Activated CD4-positive, CD25-positive, alpha-beta regulatory T cell treated with anti-CD3 and anti-CD28 coated beads, Interleukin-2, amount 50 U/mL, for 24 hours (primary cell): ENCODE data around the gene NEDD8.
"Not testable (repeated sequence)": the region's sequence is repeated elsewhere in the genome, so short reads cannot be mapped to it uniquely, and the experiment has no call there.

Experiments used
- ATAC-seq, 2 donors: fragments of 150-1000 bp; cut with Tn5 transposase; one replicate each; pipeline ENCODE4 v1.10.0; 2021; ENCODE audit warnings: mild to moderate bottlenecking in 1 of 2, moderate library complexity in 1 of 2

NEDD8 gene

GRCh38 chr14:24246765-24247212, 14.6 kb upstream of the NEDD8 start:
- ATAC-seq: peak; percentile 10 to 25

DNA sequence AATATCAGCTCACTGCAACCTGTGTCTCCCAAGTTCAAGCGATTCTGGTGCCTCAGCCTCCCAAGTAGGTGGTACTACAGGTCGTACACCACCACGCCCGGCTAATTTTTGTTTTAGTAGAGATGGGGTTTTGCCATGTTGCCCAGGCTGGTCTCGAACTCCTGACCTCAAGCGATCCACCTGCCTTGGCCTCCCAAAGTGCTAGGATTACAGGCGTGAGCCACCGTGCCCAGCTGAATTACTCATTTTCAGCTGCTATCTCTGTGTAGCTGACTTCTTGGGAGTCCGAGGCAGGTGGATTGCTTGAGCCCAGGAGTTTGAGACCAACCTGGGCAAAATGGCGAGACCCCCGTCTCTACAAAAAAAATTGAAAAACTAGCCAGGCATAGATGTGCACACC, 13.2 kb upstream of the NEDD8 start:
- ATAC-seq: not testable (repeated sequence)

DNA sequence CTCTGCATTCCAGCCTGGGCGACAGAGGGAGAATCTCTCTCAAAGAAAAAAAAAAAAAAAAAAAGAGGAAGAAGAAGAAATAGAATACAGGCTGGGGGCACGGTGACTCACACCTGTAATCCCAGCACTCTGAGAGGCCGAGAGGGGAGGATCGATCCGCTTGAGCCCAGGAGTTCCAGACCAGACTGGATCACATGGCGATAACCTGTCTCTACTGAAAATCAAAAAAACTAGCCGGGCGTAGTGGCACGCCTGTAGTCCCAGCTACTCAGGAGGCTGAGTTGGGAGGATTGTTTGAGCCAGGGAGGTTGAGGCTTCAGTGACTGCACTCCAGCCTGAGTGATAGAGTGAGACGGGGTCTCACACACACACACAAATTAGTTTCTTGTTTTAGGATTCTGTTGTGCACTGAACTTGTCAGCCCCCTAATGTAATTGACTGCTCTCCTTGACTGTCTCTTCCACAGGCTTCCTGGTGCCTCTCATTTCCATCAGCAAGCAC, 11.2 kb upstream of the NEDD8 start:
- no peak for ATAC-seq

DNA sequence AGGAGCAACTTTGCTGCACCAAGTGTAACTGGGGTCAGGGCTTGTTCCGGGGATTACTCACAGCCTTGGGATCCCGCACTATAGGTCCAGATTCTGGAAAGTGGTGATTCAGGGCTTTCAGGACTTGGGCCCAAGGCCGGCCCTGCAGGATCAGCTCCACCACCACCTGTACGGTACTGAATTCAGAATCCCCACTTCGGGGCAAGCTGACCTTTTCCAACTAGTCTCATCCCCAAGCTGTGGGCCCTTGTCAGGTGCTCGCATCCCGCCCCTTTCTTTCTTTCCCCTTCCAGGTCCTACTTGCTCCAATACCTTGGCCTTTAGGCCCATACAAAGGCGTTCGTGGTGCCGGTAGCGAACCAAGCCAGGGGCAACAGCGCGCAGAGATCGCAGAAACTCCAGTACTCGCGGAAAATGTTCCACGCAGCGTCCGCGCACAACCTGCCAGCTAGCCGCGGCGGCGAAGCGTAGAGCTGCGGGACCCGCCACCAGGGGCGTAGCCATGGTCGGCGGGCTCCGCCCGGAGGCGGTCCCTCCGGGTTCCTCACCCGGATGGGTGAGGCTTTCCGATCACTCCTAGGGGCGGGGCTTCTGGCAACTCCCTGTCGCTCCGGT, 9.8 kb upstream of the NEDD8 start:
- ATAC-seq: peak; percentile 79 to 84

GRCh38 chr14:24240110-24240918, 8.1 kb upstream of the NEDD8 start:
- ATAC-seq: no peak

- no peak for ATAC-seq
Observed at GRCh38 chr14:24238527-24239037, 6.4 kb upstream of the NEDD8 start.

GRCh38 chr14:24238123-24238522, 6.0 kb upstream of the NEDD8 start:
- ATAC-seq: no peak

DNA sequence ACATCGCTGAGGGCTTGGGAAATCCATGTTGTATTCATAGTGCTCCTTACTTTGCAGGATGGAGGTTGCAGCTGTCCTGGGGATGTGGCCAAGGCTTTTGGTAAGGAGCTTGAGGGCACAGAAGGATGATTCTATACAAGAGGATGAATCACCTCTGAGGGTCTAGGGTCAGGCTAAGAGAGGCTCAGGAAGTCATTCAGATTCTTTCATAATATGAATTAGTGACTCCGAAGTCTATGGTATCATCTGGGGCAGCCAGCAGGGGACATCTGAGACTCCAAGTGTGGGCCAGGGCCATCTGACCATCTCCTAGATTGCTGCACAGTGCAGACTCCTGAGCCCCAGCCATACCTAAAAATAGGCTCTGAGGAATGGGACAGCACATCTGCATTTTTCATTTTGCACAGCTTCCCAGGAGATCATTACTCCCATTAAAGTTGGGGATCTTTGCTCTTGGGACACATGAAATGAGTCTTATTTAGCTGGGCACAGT, 5.3 kb upstream of the NEDD8 start:
- ATAC-seq: no peak

GRCh38 chr14:24236689-24237462, 4.7 kb upstream of the NEDD8 start:
- no peak for ATAC-seq

GRCh38 chr14:24235804-24236688, 3.9 kb upstream of the NEDD8 start:
- no peak for ATAC-seq

- ATAC-seq: no peak
Observed at GRCh38 chr14:24234095-24235005, 2.2 kb upstream of the NEDD8 start.

DNA sequence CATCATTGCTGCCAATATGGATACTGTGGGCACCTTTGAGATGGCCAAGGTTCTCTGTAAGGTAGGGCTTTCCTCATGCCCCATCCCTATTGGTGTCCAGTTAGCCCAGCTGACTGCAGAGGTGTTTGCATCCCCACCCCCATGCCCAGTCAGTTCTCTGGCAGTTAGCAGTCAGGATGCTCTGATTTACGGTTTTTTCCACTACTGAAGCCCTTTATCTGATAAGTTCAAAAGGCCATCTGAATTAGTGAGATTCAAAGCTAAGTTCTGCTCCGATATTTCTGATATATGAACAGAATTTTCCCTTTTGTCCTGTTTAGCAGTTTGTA, 1.3 kb upstream of the NEDD8 start:
- ATAC-seq: no peak

GRCh38 chr14:24232645-24233537, 724 bp upstream of the NEDD8 start, which contains the start of gene GMPR2:
Gene GMPR2, plus strand, starts transcription at chr14:24232929. Its CDS starts 325 bp downstream, at chr14:24233254.
- ATAC-seq: peak; percentile 33 to 39

DNA sequence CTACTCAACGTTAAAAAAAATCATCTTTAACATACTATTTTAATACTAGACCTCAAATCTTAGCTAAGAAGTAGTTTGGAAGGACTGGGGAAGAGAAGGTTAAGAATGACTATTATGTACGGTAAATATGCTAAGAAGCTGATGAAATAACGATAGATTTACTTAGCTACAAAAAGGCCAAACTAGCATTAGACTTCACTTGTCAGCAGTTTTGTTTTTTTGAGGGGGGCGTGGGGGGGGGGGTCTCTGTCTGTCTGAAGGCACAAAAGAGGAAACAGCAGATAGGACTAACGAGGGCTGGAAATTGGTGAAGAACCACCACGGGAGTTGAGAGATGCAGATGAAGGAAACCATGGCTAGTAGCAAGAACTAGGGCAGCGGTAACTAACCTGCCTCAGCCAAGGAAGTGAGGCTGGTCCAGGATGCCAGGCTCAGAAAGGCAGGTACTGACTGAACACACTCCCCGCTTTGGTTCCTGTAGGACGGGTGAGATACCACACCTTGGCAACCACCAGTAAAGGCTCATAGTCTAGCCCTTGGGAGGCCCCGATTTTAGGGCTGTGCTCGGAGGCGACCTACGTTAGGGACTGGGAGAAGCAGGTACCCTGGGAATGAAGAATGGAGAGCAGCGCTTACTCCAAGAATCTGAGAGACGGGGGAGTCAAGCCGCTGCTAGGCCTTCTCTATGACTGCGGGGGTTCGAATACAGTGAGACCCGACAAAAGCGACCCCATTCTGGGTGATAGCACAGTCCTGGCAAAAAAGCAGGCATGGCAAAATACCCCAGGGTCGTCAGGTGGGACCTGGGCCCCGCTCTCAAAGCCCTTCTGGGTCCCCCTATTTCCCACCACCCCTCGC, 675 bp downstream of the NEDD8 start:
- ATAC-seq: no peak

DNA sequence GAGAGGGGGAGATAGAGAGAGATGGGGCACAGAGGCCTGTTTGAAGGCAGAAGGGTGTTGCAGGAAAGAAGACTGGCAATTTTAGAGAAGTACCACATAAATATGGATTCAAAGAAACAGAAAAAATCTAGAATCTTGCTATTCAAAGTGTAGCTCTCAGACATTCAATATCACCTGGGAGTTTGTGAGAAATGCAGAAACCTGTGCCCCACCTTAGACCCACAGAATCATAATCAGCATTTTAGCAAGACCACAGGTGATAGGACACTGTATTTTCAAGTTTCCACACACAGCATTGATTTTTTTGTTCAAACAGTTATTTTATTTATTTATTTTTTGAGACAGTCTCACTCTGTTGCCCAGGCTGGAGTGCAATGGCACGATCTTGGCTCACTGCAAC, 3.3 kb downstream of the NEDD8 start:
- no peak for ATAC-seq

DNA sequence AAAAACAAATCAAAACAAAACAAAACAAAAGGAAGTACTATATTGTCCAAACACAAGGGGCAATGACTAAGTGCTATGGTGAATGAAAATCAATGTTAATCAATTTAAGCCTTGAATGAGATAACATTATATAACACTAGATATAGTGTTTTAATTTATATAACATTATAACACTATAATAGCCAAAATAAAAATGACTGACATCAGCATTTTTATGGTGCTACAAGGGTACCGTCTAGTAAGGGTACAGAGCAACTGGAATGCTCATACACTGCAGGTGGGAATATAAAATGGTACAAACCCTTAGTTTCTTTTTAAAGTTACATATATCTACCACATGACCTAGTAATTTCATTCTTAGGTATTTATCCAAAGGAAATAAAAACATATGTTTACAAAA, 5.7 kb downstream of the NEDD8 start:
- no peak for ATAC-seq

- ATAC-seq: no peak
Observed at GRCh38 chr14:24224618-24225071, 7.5 kb downstream of the NEDD8 start.

DNA sequence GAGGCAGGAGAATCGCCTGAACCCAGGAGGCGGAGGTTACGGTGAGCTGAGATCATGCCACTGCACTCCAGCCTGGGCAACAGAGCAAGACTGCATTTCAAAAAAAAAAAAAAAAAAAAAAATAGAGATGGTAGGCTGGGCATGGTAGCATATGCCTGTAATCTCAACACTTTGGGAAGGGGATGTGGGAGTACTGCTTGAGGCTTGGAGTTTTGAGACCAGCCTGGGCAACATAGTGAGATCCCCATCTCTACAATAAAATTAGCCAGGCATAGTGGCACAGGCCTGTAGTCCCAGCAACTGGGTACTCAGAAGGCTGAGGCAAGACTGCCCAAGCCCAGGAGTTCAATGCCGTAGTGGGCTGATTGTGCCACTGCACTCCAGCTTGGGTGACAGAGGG, 9.2 kb downstream of the NEDD8 start:
- ATAC-seq: not testable (repeated sequence)

GRCh38 chr14:24219521-24219920, 12.6 kb downstream of the NEDD8 start:
- no peak for ATAC-seq
